CD4-positive, alpha-beta T cell treated with Interleukin-6 for 4 hours (primary cell): Measurements from ENCODE around the gene KCNIP3.

ENCODE experiments used
- DNase-seq: peaks from one replicate; pipeline ENCODE4 v3.0.0-alpha.2; 2020; ENCODE audit warnings: mixed read lengths

The KCNIP3 gene

DNA sequence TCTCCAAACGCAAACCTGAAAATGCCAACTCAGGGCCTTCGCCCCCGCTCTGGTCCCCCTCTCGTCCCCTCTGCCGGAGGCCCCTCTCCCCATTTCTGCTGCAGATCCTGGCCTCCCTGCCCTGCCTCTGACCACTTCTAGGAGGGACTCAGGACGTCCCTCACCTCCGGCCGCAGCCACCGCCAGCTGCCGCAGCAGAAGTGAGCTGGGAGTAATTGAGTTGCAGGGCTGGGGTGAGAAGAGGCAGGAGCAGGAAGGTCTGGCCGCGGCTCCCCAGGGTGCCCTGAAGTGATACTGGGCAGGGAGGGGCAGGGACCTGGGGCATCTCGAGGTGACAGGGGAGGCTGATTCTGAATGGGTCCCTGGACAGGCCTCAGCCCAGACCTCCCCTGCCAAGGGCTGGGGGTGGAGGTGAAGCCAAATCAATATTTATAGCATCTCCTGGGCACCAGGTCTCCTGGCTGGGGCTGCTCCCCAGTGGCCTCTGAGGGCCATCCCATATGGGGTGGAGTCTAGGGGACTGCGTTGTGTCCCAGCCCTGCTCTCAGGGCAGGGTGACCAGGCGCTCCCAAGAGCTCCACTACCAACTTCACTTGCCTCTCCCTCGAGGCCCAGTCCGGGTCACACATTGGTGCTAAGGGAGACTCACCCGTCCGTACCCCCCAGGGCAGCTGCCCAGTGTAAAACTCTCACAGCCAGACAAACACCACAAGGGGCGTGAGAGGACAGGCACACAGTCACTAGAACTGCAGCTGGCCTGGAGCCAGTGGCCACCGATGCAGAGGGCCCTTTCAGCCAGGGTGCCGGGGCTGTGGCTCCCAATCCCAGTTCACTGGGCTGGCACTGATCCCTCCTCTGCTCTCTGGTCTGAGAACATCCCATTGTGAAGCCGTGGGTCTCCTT is 33.0 kb downstream of the KCNIP3 start:
- no peak for DNase-seq

DNA sequence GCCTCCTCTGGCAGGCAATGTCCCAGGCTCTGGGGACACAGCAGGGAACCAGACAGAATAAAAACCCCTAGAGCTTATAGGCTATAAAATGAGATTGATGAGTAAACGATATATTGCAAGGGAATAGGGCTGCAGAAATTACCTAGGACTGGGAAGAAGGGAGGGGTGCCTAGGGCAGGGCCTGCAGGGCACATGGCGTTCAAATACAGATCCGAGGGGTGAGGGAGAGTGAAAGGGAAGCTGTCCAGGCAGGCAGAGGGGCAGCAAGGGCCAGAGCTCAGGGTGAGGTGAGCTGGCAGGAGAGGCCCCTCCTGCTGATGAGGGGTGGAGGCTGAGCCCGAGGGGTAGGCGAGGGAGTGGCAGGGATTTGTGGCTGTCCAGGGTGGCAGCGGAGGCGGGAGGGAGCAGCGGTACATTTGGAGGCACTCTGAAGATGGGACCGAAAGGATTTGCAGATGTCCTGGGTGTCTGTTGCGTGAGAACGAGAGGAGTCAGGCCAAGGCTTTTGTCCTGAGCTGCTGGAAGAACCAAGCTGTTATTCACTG is 33.7 kb downstream of the KCNIP3 start:
- DNase-seq, result no peak

DNA sequence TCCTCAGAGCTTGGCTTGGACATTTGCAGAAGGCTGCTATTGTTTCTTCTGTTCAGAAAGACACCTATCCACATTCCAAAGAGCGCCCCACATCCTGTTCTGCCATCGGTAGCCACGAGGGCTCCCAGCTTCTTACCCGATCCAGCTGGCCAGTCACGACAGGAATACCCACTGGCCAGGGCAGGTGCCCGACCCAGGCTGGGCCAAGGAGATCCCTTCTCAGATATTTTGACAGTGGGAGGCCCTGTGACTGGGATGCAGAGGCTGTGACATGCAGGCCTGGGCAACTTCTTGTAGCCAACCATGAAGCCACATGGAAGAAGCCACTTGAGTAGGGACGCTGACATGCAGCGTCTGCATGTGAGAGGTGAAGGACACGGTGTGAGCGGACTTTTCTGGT is 34.5 kb downstream of the KCNIP3 start:
- no peak for DNase-seq

DNA sequence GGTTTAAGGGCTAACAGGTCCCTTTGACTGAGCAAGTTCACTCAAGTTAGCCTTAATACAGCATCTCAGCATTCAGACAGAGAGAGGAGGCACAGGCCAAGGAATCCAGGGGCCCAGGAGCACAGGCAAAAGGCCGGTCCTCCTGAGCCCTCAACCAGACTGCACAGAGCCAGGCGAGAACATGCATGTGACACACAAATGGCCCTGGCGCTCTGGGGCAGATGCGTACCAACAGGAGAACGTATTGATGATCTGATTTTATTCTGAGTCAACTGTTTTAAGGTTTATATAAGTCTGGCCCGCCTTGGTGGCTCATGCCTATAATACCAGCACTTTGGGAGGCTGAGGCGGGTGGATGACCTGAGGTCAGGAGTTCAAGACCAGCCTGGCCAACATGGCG is 34.9 kb downstream of the KCNIP3 start:
- no peak for DNase-seq

DNA sequence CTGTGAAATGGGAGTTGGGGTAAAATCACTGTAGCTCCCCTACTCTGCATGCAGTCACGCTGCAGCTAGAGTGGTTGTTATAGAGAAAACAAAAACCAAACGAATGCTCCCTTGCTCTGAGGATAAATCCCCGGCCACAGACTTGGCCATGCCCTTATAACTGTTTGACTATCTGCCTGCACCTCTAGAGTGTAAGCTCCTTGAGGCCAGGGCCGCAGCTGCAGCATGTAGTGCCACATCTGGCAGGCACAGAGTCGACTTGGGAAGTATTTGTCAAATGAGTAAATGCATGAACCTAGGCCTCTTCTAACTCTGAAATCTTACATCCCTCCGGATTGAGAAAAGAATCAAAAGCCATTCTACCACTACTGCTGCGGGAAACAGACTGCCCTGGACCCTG is 35.9 kb downstream of the KCNIP3 start:
- DNase-seq, result no peak

DNA sequence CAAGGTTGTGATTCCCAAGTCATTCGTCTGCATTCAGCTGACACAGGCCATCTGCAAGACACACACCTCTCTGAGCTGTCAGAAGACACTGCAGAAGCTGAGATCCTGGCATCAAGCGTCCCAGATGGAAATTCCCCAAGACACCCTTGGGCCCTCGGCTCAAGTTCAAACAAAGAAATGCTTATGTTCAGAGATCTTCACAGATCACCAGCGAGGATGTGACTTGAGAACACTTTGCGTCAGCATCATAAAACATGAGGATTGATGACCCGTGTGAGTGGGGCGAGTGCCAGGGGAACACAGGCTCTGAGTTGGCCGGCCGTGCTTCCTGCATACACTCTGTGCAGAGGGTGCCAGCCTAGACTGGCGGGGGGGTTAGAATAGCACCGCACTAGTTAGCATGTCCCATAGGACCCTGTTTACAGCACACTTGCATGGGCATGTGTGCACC is 36.8 kb downstream of the KCNIP3 start:
- no peak for DNase-seq

DNA sequence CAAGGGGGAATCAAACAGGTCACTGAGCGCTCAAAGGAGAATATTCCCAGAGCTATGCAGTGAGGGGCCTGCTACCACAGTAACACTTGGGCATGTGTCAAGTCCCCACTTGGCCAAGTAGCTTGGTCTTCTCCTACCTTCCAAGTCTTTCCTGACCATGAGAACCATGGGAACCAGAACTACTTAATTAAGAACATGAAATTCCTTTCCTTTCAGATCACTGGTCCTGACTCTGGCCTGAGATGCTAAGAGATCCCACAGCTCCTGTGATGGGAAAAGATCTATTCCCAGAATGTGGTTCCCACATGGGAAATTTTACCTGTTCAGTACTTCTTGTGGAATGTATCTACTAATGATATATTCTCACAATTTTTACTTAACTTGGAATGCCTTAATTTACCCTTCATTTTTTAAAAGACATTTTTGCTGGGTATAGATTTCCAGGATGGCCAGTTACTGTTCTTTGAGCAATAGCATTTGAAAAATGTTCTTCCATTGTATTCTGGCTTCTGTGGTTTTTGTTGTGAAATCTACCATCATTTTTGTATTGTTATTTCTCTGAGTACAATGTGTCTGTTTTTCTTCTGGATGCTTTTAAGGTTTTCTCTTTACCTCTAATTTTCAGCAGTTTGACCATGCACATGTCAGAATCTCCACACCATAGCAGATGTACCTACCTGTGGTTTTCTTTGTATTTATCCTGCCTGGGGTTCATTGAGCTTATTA is 37.9 kb downstream of the KCNIP3 start:
- DNase-seq, result no peak

DNA sequence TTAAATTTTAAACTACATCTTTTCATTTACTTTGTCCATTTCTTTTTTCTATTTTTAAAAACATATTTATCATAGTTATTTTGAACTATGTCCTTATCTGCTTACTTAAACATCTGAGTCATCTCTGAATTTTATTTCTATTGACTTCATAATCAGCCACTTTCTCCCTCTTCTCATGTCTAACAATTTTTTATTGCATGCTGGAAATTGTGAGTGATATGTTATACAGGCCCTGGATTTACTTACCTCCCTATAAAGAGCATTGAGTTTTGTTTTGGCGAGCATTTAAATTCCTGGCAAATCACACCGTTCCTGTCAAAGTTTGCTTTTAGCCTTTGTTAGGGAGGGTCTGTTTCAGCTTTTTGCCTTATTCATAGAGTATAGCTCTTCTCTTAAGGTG is 39.3 kb downstream of the KCNIP3 start:
- no peak for DNase-seq

DNA sequence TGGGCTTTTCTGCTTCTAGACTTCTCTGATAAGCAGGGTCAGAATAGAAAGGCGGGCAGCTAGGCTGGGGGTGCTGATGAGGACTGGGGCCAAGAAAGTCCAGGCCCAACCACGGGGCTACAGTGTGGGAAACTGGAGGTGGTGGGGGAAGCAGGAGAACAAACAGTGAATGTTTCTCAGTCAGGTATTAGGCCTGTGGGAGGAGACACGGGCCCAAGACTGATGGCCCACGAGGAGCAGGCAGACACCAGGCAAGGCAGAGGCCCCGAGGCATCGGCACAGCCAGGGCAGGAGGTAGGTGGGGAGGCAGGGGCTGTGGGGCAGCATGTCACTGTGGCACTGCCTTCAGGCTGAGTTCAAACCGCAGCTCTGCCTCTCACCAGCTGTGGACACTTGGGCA is 40.7 kb downstream of the KCNIP3 start:
- no peak for DNase-seq

DNA sequence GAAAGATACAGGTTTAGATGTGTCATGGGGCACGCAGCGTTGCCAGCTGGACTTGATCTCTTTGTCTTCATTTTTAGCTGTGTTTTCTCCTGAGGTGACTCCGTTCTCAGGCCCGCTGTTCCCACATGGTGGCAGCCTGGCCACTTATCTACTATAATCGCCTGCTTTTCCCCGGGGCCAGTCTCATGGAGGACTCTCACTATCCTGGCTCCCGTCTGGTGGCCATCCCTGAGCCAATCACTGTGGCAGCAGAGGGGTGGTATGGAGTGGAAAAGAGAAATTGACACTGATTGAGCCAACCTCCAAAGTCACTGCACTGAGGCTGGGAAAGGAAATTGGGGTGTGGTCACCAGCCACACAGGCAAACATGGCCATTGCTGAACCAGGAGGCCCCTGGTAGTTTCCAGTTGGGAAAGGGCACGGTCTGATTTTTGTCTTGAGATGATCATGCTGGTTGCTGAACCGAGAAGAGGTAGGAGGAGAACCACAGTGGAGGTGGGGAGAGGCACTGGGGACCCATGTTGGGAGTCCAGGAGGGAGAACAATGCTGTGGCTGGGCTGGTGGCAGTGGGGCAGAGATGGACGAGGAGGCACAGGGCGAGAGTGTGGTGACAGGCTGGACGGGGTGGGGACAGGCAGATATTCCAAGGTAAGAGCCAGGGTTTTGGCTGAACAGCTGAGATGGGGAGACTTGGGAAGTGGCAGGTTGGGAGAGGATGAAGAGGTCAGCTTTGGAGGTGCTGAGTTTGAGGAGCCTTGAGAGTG is 45.6 kb downstream of the KCNIP3 start:
- DNase-seq, result no peak

DNA sequence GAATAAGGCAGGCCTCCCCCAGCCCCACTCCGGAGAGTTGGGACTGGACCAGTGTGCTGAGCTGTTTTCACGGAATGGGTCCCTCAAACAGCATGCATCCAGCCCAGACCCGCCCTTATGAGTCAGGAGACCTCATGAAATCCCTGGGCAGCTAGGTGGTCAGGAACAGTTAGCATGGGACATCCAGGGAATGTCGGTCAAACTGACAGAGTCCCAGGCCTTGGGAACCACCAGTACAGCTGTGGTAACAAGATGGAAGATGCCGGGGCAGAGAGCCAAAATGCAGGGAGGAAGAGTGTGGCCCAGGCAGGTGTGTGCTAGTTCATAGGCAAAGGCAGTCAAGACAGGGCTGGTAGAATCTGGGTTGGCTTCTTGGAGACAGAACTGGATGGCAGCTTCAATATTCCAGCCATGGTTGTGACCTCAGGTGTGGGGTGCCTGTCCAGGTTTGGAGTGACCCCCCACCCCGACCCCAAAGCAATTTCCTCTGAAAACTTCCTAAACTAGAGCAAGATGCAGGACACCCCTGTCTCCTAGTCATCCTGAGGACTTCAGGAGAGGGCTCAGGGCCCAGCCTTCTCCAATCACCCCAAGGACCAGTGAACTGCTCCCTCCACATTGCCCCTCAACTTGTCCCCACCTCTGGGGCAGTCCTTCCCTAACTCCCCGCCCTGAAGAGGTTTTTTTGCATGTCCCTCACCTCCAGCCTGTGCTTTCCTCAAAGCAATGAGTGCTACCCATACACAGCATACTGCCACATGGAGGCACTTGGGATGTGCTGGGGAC is 46.5 kb downstream of the KCNIP3 start:
- no peak for DNase-seq

DNA sequence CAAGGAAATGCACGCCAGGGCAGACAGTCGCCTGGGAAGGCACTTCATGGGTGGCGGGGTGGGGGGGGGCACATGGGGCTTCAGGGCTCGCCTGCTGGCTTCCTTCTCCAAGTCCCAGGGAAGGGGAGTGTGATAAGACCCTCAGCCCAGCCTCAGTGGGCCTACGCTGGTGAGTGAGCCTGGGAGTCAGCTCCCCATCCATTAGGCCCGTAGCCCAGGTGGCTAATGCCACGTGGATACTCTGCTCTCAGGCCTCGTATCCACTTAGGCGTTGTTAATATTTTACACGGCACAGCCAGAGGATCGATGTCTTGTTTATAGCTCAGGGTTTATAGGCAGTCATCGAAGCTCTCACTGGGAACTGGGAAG is 47.1 kb downstream of the KCNIP3 start:
- no peak for DNase-seq

DNA sequence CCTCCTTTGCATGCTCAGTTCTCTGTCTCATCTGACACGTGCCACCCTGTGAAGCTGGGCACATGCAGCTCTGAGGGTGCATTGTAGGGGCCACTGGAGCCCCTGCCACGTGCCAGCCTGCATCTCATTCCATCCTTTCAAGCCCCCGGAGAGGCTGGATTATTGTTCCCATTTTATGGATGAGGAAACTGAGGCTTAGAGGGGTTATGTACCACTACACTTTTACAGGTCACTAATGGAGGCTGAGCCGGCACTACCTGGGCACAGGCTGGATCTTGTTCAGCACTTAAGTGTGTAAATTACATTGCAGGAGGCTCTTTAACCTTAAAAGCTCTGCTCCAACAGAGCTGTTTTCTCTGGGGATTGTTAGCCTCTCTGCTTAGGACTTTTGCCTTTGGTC is 47.5 kb downstream of the KCNIP3 start:
- DNase-seq, result no peak

DNA sequence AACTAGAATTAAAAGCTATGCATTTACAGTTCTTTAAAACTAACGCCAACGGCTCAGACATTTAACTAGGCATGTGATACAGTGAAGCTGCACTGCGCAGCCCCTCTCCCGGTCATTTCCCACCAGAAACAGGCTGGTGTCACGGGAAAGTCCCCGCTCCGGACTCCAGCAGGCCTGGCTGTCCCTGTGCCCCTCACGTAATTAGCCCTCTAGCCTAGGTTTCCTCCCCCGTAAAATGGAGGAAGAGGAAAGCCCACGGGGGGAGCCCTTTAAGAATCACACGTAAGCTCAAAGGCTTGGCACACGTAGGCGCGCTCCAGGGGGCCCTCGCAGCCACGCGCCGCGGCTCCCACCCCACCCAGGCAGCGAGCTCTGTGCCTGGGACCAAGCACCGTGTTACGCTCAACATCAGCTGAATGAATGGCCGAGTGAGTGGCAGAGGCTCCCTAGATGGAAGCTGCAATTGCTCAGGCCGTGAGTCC is 48.0 kb downstream of the KCNIP3 start:
- DNase-seq, result no peak

DNA sequence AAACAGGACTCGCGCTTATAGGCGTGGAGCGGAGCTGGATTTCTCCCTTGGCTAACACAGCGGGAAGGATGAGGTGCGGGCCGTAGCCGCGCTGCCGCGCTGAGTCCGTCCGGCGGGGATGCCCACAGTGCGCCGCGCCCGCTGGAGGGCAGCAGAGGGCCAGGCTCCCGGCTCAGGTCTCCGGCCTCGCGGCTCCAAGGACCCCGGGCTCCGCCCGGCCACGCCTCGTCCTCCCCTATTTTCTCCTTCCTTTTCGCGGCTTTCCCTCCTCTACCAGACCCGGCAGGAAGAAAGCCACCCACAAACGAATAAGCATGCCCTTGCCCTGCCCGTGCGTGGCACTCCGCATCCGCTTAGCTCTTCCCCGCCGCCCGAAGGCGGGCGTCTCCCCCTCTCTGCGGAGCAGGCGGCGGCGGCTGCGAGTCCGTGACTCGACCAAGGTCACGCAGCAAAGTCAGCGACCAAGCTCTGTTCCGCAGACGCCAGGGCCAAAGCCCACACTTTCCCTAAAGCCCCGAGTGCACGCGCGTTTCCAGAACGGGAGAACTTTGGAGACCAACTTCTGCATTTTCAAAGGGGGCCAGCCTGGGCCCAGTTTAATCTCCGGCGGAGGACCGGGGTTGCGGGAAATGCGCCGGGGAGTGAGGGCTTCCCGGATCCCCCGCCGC is 48.5 kb downstream of the KCNIP3 start:
- peak; percentile 49 for DNase-seq

DNA sequence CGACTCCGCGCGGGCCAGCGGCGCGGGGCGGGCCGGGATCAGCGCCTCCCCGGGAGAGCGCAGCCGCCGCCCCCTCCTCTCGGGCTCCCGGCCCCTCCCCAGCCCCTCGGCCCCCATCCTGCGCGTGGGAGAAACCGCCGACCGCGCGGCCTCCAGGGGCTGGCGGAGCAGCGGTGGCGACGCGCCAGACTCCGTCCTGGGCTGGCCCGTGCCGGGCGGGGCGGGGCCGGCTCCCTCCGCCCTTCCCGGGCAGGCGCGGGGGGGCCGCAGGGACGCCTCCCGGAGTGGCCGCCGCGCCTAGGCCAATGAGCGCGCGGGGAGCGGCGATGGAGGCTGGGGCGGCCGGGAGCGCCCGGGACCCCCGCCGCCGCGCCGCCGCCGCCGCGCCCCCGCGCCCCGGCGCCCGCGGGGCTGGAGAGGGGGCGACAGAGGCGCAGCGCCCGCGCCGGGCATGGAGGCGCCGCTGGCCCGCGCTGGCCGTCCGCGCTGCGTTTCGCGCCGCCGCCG is 49.1 kb downstream of the KCNIP3 start:
- DNase-seq, result no peak

DNA sequence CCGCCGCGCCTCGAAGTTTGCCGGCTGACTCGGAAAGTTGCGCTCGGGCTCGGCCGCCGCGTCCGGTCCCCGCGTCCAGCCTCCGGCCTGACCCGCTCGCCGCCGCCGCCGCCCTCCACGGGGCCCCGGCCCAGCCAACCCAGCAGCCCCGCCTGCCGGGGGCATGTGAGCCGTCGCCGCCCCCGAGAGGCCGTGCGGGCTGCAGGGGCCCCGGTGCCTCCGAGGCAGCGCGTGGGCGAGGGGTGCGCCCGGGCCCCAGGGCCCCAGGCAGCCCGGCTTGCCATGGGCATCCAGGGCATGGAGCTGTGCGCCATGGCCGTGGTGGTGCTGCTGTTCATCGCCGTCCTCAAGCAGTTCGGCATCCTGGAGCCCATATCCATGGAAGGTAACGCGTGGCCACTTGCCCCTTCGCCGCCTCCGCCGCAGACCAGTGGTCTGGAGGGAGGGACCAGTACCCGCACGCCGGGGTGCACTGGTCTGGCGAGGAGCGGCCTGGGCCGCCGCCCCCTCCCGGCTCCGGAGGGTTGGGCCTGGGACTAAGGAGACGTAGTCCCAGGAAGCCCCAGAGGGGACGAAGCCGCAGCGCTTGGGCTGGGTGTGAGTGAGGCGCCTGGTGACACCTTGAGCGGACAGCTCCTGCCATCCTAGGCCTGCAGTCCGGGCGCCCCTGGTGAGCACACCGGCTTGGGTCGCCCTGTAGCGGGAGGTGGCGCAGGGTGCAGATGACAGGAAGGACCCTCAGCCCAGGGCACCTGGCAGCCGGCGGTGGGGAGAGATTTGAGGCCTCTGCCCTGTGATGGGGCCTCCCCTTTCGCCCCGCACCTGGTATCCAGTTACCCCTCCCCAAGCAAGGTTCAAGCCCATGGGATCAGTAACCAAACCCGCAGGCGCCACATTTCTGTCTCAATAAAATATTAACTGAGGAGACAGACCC is 49.9 kb downstream of the KCNIP3 start:
- no peak for DNase-seq

DNA sequence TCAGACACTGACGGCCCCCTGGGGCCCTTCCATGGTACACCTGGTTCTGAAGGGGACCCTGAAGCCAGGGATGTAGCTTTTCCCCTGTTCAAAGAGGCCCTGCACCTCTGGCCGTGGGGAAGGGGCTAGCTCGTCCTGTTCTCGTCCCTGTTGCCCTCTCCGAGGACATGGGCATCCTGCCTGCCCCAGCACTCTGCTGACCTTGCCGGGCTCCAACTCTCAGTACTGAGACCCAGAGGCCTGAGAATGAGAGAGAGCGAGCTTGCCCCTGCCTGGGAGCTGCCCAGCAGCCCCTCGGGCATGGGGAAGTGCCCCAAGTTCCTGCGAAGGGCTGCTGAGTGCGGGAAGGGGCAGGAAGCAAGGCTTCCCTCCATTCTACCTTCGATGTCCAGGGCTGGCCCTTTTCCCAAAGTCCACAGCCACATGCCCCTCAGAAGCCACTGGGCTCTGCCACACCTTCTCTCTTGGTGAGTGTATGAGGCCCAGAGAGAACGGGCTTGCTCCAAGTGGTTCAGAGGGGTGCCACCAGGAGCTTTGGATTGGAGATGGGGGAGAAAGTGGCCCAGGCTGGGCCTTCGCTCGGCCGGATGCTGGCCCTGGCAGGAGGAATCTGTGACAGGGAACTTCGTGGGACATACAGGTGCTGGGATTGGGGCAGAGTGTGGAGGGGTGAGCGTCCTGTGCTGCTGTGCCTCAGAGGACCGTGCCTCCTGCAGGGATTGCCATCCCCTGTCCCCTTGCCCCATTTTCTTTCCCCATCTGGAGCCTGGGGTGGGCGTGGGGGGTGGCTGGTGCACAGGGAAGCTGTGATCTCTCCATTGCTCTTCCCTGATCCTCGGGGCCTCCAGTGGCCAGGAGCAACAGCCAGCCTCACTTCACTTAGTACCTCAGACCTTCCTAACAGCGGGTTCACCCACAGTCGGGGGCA is 50.8 kb downstream of the KCNIP3 start:
- no peak for DNase-seq
